H1 (cell line): Measurements from ENCODE around the gene ZBTB2. TPM values are rescaled to one million over a fixed set of nuclear protein-coding genes. Genes with fewer than 3 reads are reported as not detected.
A peak's percentile ranks its signal among the peaks of the same experiment; 100 is the strongest.

Experiments used
- CTCF ChIA-PET: fragments of 300-600 bp; sonication (Branson Sonifier 250); formaldehyde crosslinking; loops from one replicate; lab custom pipeline; 2021; ENCODE audit not compliant: partially characterized antibody; lab: Charles Lee
- POLR2A ChIA-PET: fragments of 300-600 bp; sonication (Branson Sonifier 250); formaldehyde crosslinking; loops from one replicate; lab custom pipeline; 2021; ENCODE audit warnings: inconsistent platforms; ENCODE audit not compliant: partially characterized antibody; lab: Charles Lee
- DNase-seq, 2 experiments: peaks; one replicate each; pipeline versions ENCODE4 v3.0.0 to v3.0.0-alpha.2; 2010 to 2022; ENCODE audit warnings: low spot score in 2 of 2, low read depth in 1 of 2, mixed read lengths in 1 of 2
- FAIRE-seq: peaks from 2 replicates; lab custom pipeline; 2011; peaks lifted over from hg19 to GRCh38; lab: Jason Lieb, UNC
- H2AFZ ChIP-seq: 2 replicates; pipeline ENCODE4 v1.8.1; 2012; ENCODE audit warnings: low read length, inconsistent platforms
- H2AK5ac ChIP-seq: 2 replicates; pipeline ENCODE4 v1.6.1; 2013; ENCODE audit warnings: low read depth, low read length
- H2BK120ac ChIP-seq: replicated peaks from 2 replicates; pipeline ENCODE3; 2013; ENCODE audit warnings: low read depth, low read length, inconsistent platforms
- H2BK12ac ChIP-seq: 2 replicates; pipeline ENCODE4 v1.6.1; 2013; ENCODE audit warnings: low read depth, low read length
- H2BK15ac ChIP-seq: 2 replicates; pipeline ENCODE4 v1.6.1; 2013; ENCODE audit warnings: low read length
- H2BK20ac ChIP-seq: 2 replicates; pipeline ENCODE4 v1.6.1; 2013; ENCODE audit warnings: low read length
- H2BK5ac ChIP-seq: 2 replicates; pipeline ENCODE4 v1.6.1; 2013; ENCODE audit warnings: low read depth, low read length
- H3K14ac ChIP-seq: 2 replicates; pipeline ENCODE4 v1.6.1; 2013; ENCODE audit warnings: inconsistent platforms; ENCODE audit not compliant: insufficient read length
- H3K18ac ChIP-seq: 2 replicates; pipeline ENCODE4 v1.6.1; 2013; ENCODE audit warnings: low read length; ENCODE audit errors: extremely low read depth
- H3K23ac ChIP-seq: 2 replicates; pipeline ENCODE4 v1.6.1; 2013; ENCODE audit warnings: inconsistent platforms; ENCODE audit not compliant: insufficient read length
- H3K23me2 ChIP-seq: 2 replicates; pipeline ENCODE4 v1.6.1; 2013; ENCODE audit warnings: low read depth, low read length
- H3K27ac ChIP-seq: 2 replicates; pipeline ENCODE4 v1.6.1; 2011; ENCODE audit warnings: low read depth, low read length, inconsistent platforms
- H3K27me3 ChIP-seq, 4 experiments: replicated peaks in 1 of 4; 1 replicate in 1 of 4; 2 replicates in 3 of 4; pipeline versions ENCODE4 v1.6.1 to v1.8.1; 2011 to 2013; ENCODE audit warnings: low read length in 3 of 4, mild to moderate bottlenecking in 3 of 4, inconsistent platforms in 2 of 4, mixed read lengths in 2 of 4, moderate library complexity in 1 of 4; ENCODE audit not compliant: control insufficient read depth in 3 of 4, insufficient read depth in 3 of 4; ENCODE audit errors: extremely low read depth in 1 of 4
- H3K36me3 ChIP-seq, 4 experiments: 2 replicates each; pipeline versions ENCODE4 v1.6.1 to v1.8.1; 2011 to 2013; ENCODE audit warnings: mild to moderate bottlenecking in 4 of 4, low read length in 3 of 4, moderate library complexity in 2 of 4, control low read depth in 1 of 4, inconsistent platforms in 1 of 4; ENCODE audit not compliant: insufficient read depth in 4 of 4, control insufficient read depth in 2 of 4
- H3K4ac ChIP-seq: replicated peaks from 2 replicates; pipeline ENCODE3; 2013; ENCODE audit warnings: low read length, low read depth, mixed read lengths, inconsistent platforms; ENCODE audit not compliant: insufficient read length
- H3K4me1 ChIP-seq, 4 experiments: replicated peaks in 1 of 4; 1 replicate in 1 of 4; 2 replicates in 3 of 4; pipeline versions ENCODE4 v1.6.1 to v1.8.1; 2011 to 2013; ENCODE audit warnings: low read length in 3 of 4, inconsistent platforms in 2 of 4, mixed read lengths in 1 of 4; ENCODE audit not compliant: insufficient read depth in 4 of 4, control insufficient read depth in 3 of 4
- H3K4me2 ChIP-seq, 2 experiments: 2 replicates each; pipeline versions ENCODE4 v1.6.1 to v1.8.1; 2011 to 2013; ENCODE audit warnings: low read depth in 2 of 2, low read length in 2 of 2, control low read depth in 1 of 2, inconsistent platforms in 1 of 2, mild to moderate bottlenecking in 1 of 2; ENCODE audit not compliant: insufficient read depth in 1 of 2
- H3K4me3 ChIP-seq, 4 experiments: fragments of 200-600, 300-600 bp in 1 of 4; sonication (generic), shearing (Covaris generic), sonication (Bioruptor Twin) in 1 of 4; 2 replicates each; pipeline versions ENCODE4 v1.5.1 to v1.8.1; 2011 to 2016; ENCODE audit warnings: low read length in 4 of 4, low read depth in 3 of 4, control low read depth in 2 of 4, inconsistent platforms in 2 of 4, mild to moderate bottlenecking in 2 of 4, mixed read lengths in 1 of 4, moderate library complexity in 1 of 4; ENCODE audit not compliant: insufficient read depth in 2 of 4; ENCODE audit errors: extremely low read depth in 1 of 4
- H3K56ac ChIP-seq: replicated peaks from 2 replicates; pipeline ENCODE3; 2013; ENCODE audit warnings: low read depth, mild to moderate bottlenecking, mixed read lengths, low read length, inconsistent platforms; ENCODE audit not compliant: insufficient read length
- H3K79me1 ChIP-seq: 2 replicates; pipeline ENCODE4 v1.6.1; 2013; ENCODE audit warnings: low read depth, low read length, control low read depth
- H3K79me2 ChIP-seq, 2 experiments: 2 replicates each; pipeline versions ENCODE4 v1.6.1 to v1.8.1; 2012 to 2013; ENCODE audit warnings: low read length in 2 of 2, mild to moderate bottlenecking in 2 of 2, inconsistent platforms in 1 of 2; ENCODE audit not compliant: insufficient read depth in 2 of 2, control insufficient read depth in 1 of 2
- H3K9ac ChIP-seq, 4 experiments: replicated peaks in 1 of 4; 1 replicate in 1 of 4; 2 replicates in 3 of 4; pipeline versions ENCODE4 v1.6.1 to v1.8.1; 2011 to 2013; ENCODE audit warnings: low read depth in 3 of 4, low read length in 3 of 4, control low read depth in 2 of 4, mild to moderate bottlenecking in 2 of 4, moderate library complexity in 2 of 4, inconsistent platforms in 1 of 4; ENCODE audit errors: extremely low read depth in 1 of 4
- H3K9me3 ChIP-seq, 2 experiments: 2 replicates each; pipeline versions ENCODE4 v1.6.1 to v1.8.1; 2012 to 2013; ENCODE audit warnings: mild to moderate bottlenecking in 2 of 2, moderate library complexity in 2 of 2, control low read depth in 1 of 2, inconsistent platforms in 1 of 2, low read depth in 1 of 2, low read length in 1 of 2, mixed read lengths in 1 of 2; ENCODE audit not compliant: insufficient read depth in 2 of 2
- H4K20me1 ChIP-seq, 2 experiments: replicated peaks in 1 of 2; 2 replicates each; pipeline versions ENCODE3 to v1.8.1; 2011 to 2013; ENCODE audit warnings: inconsistent platforms in 2 of 2, low read length in 2 of 2, mild to moderate bottlenecking in 1 of 2; ENCODE audit not compliant: insufficient read depth in 2 of 2, control insufficient read depth in 1 of 2
- H4K5ac ChIP-seq: 2 replicates; pipeline ENCODE4 v1.6.1; 2013; ENCODE audit warnings: low read length, low read depth, mixed read lengths, inconsistent platforms; ENCODE audit not compliant: insufficient read length
- H4K8ac ChIP-seq: 2 replicates; pipeline ENCODE4 v1.8.0; 2013; ENCODE audit warnings: mild to moderate bottlenecking, moderate library complexity, low read length, inconsistent platforms; ENCODE audit not compliant: insufficient read depth; ENCODE audit errors: extremely low read depth
- H4K91ac ChIP-seq: replicated peaks from 2 replicates; pipeline ENCODE3; 2013; ENCODE audit warnings: low read length, mixed read lengths, inconsistent platforms; ENCODE audit not compliant: insufficient read length
- BCL11A ChIP-seq, 2 experiments: IDR thresholded peaks; one replicate each; pipeline ENCODE4 v1.6.1; 2011; ENCODE audit warnings: low read depth in 2 of 2, low read length in 2 of 2, mild to moderate bottlenecking in 2 of 2
- CHD1 ChIP-seq: IDR thresholded peaks from 2 replicates; pipeline ENCODE4 v1.6.1; 2012; ENCODE audit warnings: low read depth, low read length, improper control_type of control experiment
- E2F6 ChIP-seq: IDR thresholded peaks from 2 replicates; pipeline ENCODE4 v1.6.1; 2012; ENCODE audit warnings: inconsistent platforms
- FOSL1 ChIP-seq: IDR thresholded peaks from 2 replicates; pipeline ENCODE4 v1.6.1; 2011; ENCODE audit warnings: mild to moderate bottlenecking, low read depth, low read length, moderate library complexity; ENCODE audit not compliant: insufficient read depth
- HDAC2 ChIP-seq, 2 experiments: fragments of 300-600 bp in 1 of 2; sonication (generic) in 1 of 2; IDR thresholded peaks; 2 replicates each; pipeline ENCODE4 v1.6.1; 2011 to 2012; ENCODE audit warnings: low read depth in 2 of 2, low read length in 2 of 2, mild to moderate bottlenecking in 2 of 2, moderate library complexity in 2 of 2, borderline replicate concordance in 1 of 2, inconsistent platforms in 1 of 2
- NANOG ChIP-seq: IDR thresholded peaks from 2 replicates; pipeline ENCODE4 v1.6.1; 2011; ENCODE audit warnings: low read length, low read depth, mild to moderate bottlenecking, inconsistent platforms; ENCODE audit not compliant: insufficient read depth, poor library complexity, severe bottlenecking
- RFX5 ChIP-seq: IDR thresholded peaks from 2 replicates; pipeline ENCODE4 v1.6.1; 2011; ENCODE audit warnings: low read depth, low read length, improper control_type of control experiment, borderline replicate concordance
- SIX5 ChIP-seq: IDR thresholded peaks from 2 replicates; pipeline ENCODE4 v1.6.1; 2011; ENCODE audit warnings: mild to moderate bottlenecking, low read depth, low read length
- SUZ12 ChIP-seq: fragments of 200-600 bp; sonication (generic); IDR thresholded peaks from 2 replicates; pipeline ENCODE4 v1.6.1; 2012; ENCODE audit warnings: mild to moderate bottlenecking, inconsistent platforms, low read length, moderate library complexity, mixed read lengths
- TAF7 ChIP-seq: optimal IDR thresholded peaks from 2 replicates; pipeline ENCODE3; 2011; ENCODE audit warnings: low read depth, mild to moderate bottlenecking, inconsistent platforms, low read length, moderate library complexity, borderline replicate concordance
- TEAD4 ChIP-seq: IDR thresholded peaks from 2 replicates; pipeline ENCODE4 v1.6.1; 2012; ENCODE audit warnings: low read depth, low read length, inconsistent platforms, mixed read lengths
- YY1 ChIP-seq: IDR thresholded peaks from 2 replicates; pipeline ENCODE4 v1.6.1; 2011; ENCODE audit warnings: low read depth, mild to moderate bottlenecking, low read length
- WGBS, 2 experiments: shearing (Covaris generic) in 1 of 2; methylation state at CpG; one replicate each; pipeline versions ENCODE4 v1.1.6 to v1.1.7; 2013 to 2015; ENCODE audit warnings: low lambda C conversion rate in 2 of 2, mixed read lengths in 2 of 2, inconsistent platforms in 1 of 2, low coverage in 1 of 2, missing lambda C conversion rate in 1 of 2; ENCODE audit not compliant: insufficient replicate concordance in 2 of 2, insufficient coverage in 1 of 2, insufficient read length in 1 of 2; ENCODE audit errors: extremely low coverage in 1 of 2, missing lambda C conversion rate in 1 of 2; 5-methylcytosine and 5-hydroxymethylcytosine counted together
- polyA plus RNA-seq, 7 experiments: library from polyadenylated mRNA; depleted of rRNA in 3 of 7; stranded (reverse) in 5 of 7; unstranded in 2 of 7; fragments of >200 nt in 5 of 7; fragments of 200-250 nt in 2 of 7; gene quantifications; 1 replicate in 5 of 7; 2 replicates in 1 of 7; 4 replicates in 1 of 7; pipeline versions ENCODE4 v1.2.1 to v1.2.3, GENCODE V29; 2011 to 2013; ENCODE audit warnings: missing spikeins in 2 of 7, mixed read lengths in 2 of 7
- total RNA-seq: library from RNA; stranded (reverse); fragmentation: NEBNext Ultra II Directional; extraction: Animal tissue kit (Norgen Biotek cat#: 25700); gene quantifications from 2 replicates; pipeline ENCODE4 v1.2.1, GENCODE V29; 2021

Gene ZBTB2
- total and polyA plus RNA-seq, 2 of the 8 experiments (the other 6 are each of a cell fraction or from before 2014, with no cell fraction given), result 16.1 to 23.7 TPM

DNA sequence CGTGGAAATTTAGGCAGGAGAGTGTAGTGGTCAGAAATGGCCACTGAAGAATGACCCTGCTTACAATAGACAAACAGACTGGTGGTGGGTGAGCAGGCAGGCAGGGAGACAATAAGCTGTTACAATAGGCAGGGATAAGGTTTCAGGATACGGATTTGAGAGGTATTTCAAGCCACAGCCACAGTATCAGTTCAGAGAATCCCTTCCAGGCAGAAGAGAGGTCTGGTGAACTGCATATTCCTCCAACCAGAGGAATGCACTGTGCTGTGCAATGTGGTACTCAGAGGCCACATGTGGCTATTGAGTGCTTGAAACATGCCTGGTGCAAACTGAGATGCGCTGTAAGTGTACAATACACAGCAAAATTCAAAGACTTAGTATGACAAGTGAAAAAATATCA lies 40.0 kb upstream of the ZBTB2 start:
- H4K5ac ChIP-seq, result no peak overlapping the region
- no peaks in the 10 kb centered on the region for H3K23me2 ChIP-seq
- ChIA-PET CTCF (interaction anchor here (0.6 to 1.1 kb wide), 3 partner anchors 786 to 1870 kb away, joined by 3 read pairs; no protein-coding TSS in a partner anchor), POLR2A (no interaction called here)
- DNase-seq (peak in 1 of 2 experiments; percentile 11), FAIRE-seq (no peak)
- H2AK5ac ChIP-seq, result no peak overlapping the region
- H3K23ac ChIP-seq, result no peak overlapping the region
- 88% methylated on average over 3 of the region's 3 CpGs; no CpG with 5 or more reads in 1 of the 2 experiments for WGBS, 2 experiments
- no peaks in the 10 kb centered on the region for H3K9me3 ChIP-seq
- no peak overlapping the region for H3K56ac ChIP-seq
- peaks cover under 1 to 6% of the 10 kb centered on the region in 2 experiments for H4K20me1 ChIP-seq
- H4K8ac ChIP-seq, result no peak overlapping the region
- no peak overlapping the region for H3K9ac ChIP-seq
- peaks cover 3 to 64% (median 32%) of the 10 kb centered on the region in 4 experiments; a peak in 7 of 8 replicates for H3K36me3 ChIP-seq
- no peak overlapping the region for H3K18ac ChIP-seq
- no peak for TF ChIP-seq CHD1
- TF ChIP-seq E2F6, result no peak
- no peak for TF ChIP-seq YY1
- TF ChIP-seq TAF7, result no peak
- TF ChIP-seq TEAD4, result no peak
- TF ChIP-seq SIX5, result no peak
- TF ChIP-seq SUZ12, result no peak
- no peak for TF ChIP-seq FOSL1
- no peak for TF ChIP-seq RFX5
- no peak for TF ChIP-seq NANOG
- TF ChIP-seq BCL11A (IDR thresholded peaks at IDR 0.05; ENCODE audit: low read depth in 2 of 2, low read length in 2 of 2), result no peak
- no peak for TF ChIP-seq HDAC2 (IDR thresholded peaks at IDR 0.05; ENCODE audit: borderline replicate concordance in 1 of 2, low read depth in 2 of 2, low read length in 2 of 2)
- no peaks in the 10 kb centered on the region for H3K27me3 ChIP-seq
- no peak overlapping the region for H4K91ac ChIP-seq
- no peak overlapping the region for H2BK15ac ChIP-seq
- no peak overlapping the region for H3K14ac ChIP-seq
- H3K4me2 ChIP-seq, result no peak overlapping the region
- H3K27ac ChIP-seq, result no peak overlapping the region
- no peak overlapping the region for H2BK120ac ChIP-seq
- no peaks in the 10 kb centered on the region for H3K4me1 ChIP-seq
- H2BK12ac ChIP-seq, result no peak overlapping the region
- no peak overlapping the region for H3K4me3 ChIP-seq
- no peak overlapping the region for H2BK20ac ChIP-seq
- no peak overlapping the region for H2BK5ac ChIP-seq
- no peak overlapping the region for H3K4ac ChIP-seq
- H3K79me1 ChIP-seq, result no peaks in the 10 kb centered on the region; the same call in 1 of the 2 replicates
- no peak overlapping the region for H2AFZ ChIP-seq
- H3K79me2 ChIP-seq, result 0 out of 4 replicates have a peak, but pooled peaks cover 0 to under 1% of the 10 kb centered on the region in 2 experiments
